ENCODE measurements around the gene OR2M2.

Gene OR2M2

DNA sequence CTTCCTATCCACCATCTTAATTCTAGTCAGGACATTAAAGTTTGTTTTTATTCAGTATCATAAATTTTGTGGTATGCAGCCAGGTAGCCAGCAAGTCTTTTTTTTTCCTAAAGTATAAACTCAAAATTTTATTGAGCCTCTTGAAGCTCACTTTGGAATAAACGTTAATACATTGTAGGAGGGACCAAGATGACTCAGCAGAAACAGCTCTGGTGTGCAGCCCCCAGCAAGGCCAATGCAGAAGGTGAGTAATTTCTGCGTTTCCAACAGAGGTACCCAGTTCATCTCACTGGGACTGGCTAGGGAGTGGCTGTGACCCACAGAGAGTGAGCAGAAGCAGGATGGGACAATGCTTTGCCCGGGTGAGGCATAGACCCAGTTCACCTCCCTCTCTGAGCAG lies 12.7 kb downstream of the OR2M2 start:
- TF ChIP-seq PPARA (CRISPR knock-in tag; IDR thresholded peaks at IDR 0.05; ENCODE audit: borderline replicate concordance): no peak
- ATAC-seq: no peak

DNA sequence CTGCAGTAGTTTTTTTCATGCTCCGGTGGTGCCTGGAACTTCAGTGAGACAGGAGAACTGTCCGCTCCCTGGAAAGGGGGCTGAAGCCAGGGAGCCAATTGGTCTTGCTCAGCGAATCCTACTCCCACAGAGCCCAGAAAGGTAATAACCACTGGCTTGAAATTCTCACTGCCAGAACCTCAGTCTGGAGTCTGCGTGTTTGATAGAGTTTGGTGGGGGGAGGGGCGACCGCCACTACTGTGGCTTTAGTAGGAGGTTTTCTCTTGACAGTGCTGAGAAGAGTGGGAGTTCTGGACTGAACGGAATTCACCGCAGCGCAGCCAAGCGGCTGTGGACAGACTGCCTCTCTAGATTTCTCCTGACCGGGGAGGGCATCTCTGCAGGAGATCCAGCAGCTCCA lies 14.4 kb downstream of the OR2M2 start:
- TF ChIP-seq ZNF70 (CRISPR knock-in tag; IDR thresholded peaks at IDR 0.05) (no peak), PPARA (CRISPR knock-in tag; IDR thresholded peaks at IDR 0.05; ENCODE audit: borderline replicate concordance) (no peak), ESRRG (CRISPR knock-in tag; IDR thresholded peaks at IDR 0.05) (no peak), BACH2 (CRISPR knock-in tag; IDR thresholded peaks at IDR 0.05; ENCODE audit: borderline replicate concordance) (no peak)
- TF ChIP-seq, protein P1, sequence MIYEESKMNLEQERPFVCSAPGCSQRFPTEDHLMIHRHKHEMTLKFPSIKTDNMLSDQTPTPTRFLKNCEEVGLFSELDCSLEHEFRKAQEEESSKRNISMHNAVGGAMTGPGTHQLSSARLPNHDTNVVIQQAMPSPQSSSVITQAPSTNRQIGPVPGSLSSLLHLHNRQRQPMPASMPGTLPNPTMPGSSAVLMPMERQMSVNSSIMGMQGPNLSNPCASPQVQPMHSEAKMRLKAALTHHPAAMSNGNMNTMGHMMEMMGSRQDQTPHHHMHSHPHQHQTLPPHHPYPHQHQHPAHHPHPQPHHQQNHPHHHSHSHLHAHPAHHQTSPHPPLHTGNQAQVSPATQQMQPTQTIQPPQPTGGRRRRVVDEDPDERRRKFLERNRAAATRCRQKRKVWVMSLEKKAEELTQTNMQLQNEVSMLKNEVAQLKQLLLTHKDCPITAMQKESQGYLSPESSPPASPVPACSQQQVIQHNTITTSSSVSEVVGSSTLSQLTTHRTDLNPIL (CRISPR knock-in tag; IDR thresholded peaks at IDR 0.05; ENCODE audit: low read depth): no peak
- ATAC-seq: no peak

DNA sequence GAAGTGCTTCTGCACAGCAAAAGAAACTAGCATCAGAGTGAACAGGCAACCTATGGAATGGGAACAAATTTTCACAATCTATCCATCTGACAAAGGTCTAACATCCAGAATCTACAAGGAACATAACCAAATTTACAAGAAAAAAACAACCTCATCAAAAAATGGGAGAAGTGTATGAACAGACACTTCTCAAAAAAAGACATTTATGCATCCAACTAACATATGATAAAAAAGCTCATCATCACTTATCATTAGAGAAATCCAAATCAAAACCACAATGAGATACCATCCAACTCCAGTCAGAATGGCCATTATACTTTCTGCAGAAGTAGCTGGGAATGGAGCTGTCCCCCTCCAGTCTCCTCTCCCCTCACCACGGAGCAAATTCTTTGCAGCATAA lies 19.5 kb downstream of the OR2M2 start:
- no peak for ATAC-seq
- TF ChIP-seq, protein P2, sequence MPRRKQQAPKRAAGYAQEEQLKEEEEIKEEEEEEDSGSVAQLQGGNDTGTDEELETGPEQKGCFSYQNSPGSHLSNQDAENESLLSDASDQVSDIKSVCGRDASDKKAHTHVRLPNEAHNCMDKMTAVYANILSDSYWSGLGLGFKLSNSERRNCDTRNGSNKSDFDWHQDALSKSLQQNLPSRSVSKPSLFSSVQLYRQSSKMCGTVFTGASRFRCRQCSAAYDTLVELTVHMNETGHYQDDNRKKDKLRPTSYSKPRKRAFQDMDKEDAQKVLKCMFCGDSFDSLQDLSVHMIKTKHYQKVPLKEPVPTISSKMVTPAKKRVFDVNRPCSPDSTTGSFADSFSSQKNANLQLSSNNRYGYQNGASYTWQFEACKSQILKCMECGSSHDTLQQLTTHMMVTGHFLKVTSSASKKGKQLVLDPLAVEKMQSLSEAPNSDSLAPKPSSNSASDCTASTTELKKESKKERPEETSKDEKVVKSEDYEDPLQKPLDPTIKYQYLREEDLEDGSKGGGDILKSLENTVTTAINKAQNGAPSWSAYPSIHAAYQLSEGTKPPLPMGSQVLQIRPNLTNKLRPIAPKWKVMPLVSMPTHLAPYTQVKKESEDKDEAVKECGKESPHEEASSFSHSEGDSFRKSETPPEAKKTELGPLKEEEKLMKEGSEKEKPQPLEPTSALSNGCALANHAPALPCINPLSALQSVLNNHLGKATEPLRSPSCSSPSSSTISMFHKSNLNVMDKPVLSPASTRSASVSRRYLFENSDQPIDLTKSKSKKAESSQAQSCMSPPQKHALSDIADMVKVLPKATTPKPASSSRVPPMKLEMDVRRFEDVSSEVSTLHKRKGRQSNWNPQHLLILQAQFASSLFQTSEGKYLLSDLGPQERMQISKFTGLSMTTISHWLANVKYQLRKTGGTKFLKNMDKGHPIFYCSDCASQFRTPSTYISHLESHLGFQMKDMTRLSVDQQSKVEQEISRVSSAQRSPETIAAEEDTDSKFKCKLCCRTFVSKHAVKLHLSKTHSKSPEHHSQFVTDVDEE (CRISPR knock-in tag; IDR thresholded peaks at IDR 0.05): no peak

DNA sequence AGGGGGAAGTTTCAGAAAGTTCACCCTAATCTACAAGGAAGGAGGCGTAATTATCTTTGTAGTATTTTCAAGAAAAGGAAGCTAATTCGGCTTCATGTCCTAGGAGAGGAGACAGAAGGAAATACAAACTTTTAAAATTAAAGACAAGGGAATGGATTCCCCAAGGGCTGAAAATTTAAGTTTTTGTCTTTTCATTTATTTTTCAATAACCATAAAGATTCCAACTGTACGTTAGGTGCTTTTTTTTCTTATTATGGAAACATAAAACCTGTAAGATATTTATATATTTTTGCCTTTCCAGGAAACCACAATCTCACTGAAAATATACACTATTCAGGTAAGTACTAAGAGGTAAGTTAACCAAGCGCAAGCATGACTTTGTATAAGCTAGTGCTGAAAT lies 22.3 kb downstream of the OR2M2 start, which contains the start of gene OR2M3:
OR2M3 (plus strand) TSS at position 301 of the 400 bp plus-strand sequence. CDS start 5,803 bp downstream, outside the sequence.
- TF ChIP-seq TCF4 (CRISPR knock-in tag; IDR thresholded peaks at IDR 0.05; ENCODE audit: borderline replicate concordance) (no peak), ZFP3 (CRISPR knock-in tag; IDR thresholded peaks at IDR 0.05) (no peak), ISL1 (CRISPR knock-in tag; IDR thresholded peaks at IDR 0.05) (no peak), OSR1 (CRISPR knock-in tag; IDR thresholded peaks at IDR 0.05) (no peak), TOX (CRISPR knock-in tag; IDR thresholded peaks at IDR 0.05; ENCODE audit: borderline replicate concordance) (no peak), ARNTL (CRISPR knock-in tag; IDR thresholded peaks at IDR 0.05; ENCODE audit: borderline replicate concordance, low read depth) (no peak), PPARA (CRISPR knock-in tag; IDR thresholded peaks at IDR 0.05; ENCODE audit: borderline replicate concordance) (no peak), ZC3H10 (CRISPR knock-in tag; IDR thresholded peaks at IDR 0.05) (no peak), RARB (CRISPR knock-in tag; IDR thresholded peaks at IDR 0.05) (no peak), GLIS3 (CRISPR knock-in tag; IDR thresholded peaks at IDR 0.05) (no peak), BACH2 (CRISPR knock-in tag; IDR thresholded peaks at IDR 0.05; ENCODE audit: borderline replicate concordance) (no peak), ZNF8 (CRISPR knock-in tag; IDR thresholded peaks at IDR 0.05) (no peak), ESRRG (CRISPR knock-in tag; IDR thresholded peaks at IDR 0.05) (no peak), CSDC2 (CRISPR knock-in tag; IDR thresholded peaks at IDR 0.05) (no peak), ZFP30 (CRISPR knock-in tag; IDR thresholded peaks at IDR 0.05) (no peak), SNAI2 (CRISPR knock-in tag; IDR thresholded peaks at IDR 0.05) (no peak)
- TF ChIP-seq, protein P3, sequence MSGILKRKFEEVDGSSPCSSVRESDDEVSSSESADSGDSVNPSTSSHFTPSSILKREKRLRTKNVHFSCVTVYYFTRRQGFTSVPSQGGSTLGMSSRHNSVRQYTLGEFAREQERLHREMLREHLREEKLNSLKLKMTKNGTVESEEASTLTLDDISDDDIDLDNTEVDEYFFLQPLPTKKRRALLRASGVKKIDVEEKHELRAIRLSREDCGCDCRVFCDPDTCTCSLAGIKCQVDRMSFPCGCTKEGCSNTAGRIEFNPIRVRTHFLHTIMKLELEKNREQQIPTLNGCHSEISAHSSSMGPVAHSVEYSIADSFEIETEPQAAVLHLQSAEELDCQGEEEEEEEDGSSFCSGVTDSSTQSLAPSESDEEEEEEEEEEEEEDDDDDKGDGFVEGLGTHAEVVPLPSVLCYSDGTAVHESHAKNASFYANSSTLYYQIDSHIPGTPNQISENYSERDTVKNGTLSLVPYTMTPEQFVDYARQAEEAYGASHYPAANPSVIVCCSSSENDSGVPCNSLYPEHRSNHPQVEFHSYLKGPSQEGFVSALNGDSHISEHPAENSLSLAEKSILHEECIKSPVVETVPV (CRISPR knock-in tag; IDR thresholded peaks at IDR 0.05): no peak
- TF ChIP-seq, protein P4, sequence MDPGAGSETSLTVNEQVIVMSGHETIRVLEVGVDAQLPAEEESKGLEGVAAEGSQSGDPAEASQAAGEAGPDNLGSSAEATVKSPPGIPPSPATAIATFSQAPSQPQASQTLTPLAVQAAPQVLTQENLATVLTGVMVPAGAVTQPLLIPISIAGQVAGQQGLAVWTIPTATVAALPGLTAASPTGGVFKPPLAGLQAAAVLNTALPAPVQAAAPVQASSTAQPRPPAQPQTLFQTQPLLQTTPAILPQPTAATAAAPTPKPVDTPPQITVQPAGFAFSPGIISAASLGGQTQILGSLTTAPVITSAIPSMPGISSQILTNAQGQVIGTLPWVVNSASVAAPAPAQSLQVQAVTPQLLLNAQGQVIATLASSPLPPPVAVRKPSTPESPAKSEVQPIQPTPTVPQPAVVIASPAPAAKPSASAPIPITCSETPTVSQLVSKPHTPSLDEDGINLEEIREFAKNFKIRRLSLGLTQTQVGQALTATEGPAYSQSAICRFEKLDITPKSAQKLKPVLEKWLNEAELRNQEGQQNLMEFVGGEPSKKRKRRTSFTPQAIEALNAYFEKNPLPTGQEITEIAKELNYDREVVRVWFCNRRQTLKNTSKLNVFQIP (CRISPR knock-in tag; IDR thresholded peaks at IDR 0.05; ENCODE audit: borderline replicate concordance, low read depth): no peak
- TF ChIP-seq, protein P2 (CRISPR knock-in tag; IDR thresholded peaks at IDR 0.05): no peak
- TF ChIP-seq, protein P1 (CRISPR knock-in tag; IDR thresholded peaks at IDR 0.05; ENCODE audit: low read depth): no peak
- no peak for ATAC-seq

Data from SK-N-SH treated with all-trans-retinoic acid at 6 μM for 48 hours (cell line).